22Rv1 (cell line): ENCODE results near the gene USH2A.

Source experiments
- ZFX ChIP-seq: fragments of 450-650 bp; IDR thresholded peaks from 2 replicates; pipeline ENCODE4 v1.6.1; 2017; ENCODE audit warnings: antibody characterized with exemption, borderline replicate concordance
- TF ChIP-seq, protein P1 (sequence below): fragments of 450-650 bp; IDR thresholded peaks from 2 replicates; pipeline ENCODE4 v1.5.1; 2017; ENCODE audit warnings: mild to moderate bottlenecking

DNA sequence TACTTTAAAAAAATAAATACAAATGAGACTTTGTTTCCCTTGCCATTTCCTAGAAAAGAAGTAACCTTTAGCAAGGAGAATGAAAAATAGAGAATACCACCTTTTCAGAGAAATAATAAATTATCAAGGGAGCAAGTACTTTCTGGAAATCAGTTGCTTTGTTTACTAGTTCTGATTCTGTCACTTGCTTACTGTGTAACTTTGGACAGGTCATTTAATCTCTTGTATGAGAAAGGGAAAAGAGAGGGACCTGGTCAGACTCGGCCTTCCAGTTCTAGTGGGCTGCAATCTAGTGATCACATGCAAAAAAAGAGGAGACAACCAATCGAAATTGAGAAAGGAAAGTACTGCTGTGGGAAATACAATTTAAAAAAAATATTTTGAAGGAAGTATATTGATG is 822.0 kb downstream of the USH2A start:
- TF ChIP-seq, protein P1, sequence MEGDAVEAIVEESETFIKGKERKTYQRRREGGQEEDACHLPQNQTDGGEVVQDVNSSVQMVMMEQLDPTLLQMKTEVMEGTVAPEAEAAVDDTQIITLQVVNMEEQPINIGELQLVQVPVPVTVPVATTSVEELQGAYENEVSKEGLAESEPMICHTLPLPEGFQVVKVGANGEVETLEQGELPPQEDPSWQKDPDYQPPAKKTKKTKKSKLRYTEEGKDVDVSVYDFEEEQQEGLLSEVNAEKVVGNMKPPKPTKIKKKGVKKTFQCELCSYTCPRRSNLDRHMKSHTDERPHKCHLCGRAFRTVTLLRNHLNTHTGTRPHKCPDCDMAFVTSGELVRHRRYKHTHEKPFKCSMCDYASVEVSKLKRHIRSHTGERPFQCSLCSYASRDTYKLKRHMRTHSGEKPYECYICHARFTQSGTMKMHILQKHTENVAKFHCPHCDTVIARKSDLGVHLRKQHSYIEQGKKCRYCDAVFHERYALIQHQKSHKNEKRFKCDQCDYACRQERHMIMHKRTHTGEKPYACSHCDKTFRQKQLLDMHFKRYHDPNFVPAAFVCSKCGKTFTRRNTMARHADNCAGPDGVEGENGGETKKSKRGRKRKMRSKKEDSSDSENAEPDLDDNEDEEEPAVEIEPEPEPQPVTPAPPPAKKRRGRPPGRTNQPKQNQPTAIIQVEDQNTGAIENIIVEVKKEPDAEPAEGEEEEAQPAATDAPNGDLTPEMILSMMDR, result no peak
- TF ChIP-seq ZFX, result no peak
